ENCODE results near the gene EXD2.

Gene EXD2

DNA sequence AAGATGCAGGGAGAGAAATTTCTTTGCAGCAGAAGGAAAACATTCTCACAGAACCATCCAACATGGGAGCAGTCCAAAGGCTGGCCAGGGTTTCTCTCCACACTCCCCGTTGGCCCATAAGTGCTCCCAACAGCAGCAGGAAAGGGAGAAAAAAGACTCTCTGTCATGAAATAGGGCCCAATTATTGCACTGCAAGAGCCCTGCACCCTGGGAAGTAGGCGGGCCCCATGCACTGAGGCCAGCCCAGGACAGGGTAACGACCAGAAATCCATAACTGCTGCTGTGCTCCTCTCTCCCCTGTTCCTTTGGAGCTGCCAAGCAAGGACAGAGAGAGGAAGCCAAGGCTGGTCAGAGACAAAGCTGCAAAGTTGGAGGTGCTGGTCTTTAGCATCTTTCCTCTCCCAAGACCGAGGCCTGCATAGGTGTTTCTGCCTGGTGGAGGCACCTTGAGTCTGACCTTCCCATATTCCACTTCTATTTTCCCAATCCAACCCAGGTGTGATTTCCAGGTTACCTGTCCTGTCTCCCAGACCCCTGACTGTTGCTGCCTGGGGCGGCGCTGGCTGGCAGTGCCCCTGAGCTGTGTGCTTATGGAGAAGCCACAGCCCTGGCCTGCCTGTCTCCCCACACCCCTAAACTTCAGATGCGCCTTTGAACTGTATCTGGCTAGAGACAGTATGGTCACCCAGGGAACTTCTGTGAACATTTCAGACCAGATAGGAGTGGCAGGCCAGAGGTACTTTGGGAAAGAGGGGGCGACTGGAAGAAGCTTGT is 75.5 kb downstream of the EXD2 start:
- H3K4me1 ChIP-seq (ENCODE audit: low read depth, poor library complexity, severe bottlenecking): no peaks in the 10 kb centered on the region
- no peak overlapping the region for H2AFZ ChIP-seq (ENCODE audit: low read depth)
- no peak overlapping the region for H3K27ac ChIP-seq
- no peak overlapping the region for H3K4me2 ChIP-seq
- H3K36me3 ChIP-seq (ENCODE audit: insufficient read depth): no peaks in the 10 kb centered on the region
- H3K27me3 ChIP-seq (ENCODE audit: insufficient read depth, low read depth): no peaks in the 10 kb centered on the region
- H3K79me2 ChIP-seq (ENCODE audit: insufficient read depth, low read depth): no peaks in the 10 kb centered on the region
- H4K20me1 ChIP-seq (ENCODE audit: insufficient read depth): no peaks in the 10 kb centered on the region
- TF ChIP-seq, protein P1, sequence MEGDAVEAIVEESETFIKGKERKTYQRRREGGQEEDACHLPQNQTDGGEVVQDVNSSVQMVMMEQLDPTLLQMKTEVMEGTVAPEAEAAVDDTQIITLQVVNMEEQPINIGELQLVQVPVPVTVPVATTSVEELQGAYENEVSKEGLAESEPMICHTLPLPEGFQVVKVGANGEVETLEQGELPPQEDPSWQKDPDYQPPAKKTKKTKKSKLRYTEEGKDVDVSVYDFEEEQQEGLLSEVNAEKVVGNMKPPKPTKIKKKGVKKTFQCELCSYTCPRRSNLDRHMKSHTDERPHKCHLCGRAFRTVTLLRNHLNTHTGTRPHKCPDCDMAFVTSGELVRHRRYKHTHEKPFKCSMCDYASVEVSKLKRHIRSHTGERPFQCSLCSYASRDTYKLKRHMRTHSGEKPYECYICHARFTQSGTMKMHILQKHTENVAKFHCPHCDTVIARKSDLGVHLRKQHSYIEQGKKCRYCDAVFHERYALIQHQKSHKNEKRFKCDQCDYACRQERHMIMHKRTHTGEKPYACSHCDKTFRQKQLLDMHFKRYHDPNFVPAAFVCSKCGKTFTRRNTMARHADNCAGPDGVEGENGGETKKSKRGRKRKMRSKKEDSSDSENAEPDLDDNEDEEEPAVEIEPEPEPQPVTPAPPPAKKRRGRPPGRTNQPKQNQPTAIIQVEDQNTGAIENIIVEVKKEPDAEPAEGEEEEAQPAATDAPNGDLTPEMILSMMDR (conservative IDR thresholded peaks at IDR 0.05; ENCODE audit: low read depth, low read length): no peak
- H3K4me3 ChIP-seq (IDR thresholded peaks at IDR 0.05; ENCODE audit: insufficient read depth, low read depth, low read length): no peak overlapping the region
- H3K9ac ChIP-seq: no peak overlapping the region

DNA sequence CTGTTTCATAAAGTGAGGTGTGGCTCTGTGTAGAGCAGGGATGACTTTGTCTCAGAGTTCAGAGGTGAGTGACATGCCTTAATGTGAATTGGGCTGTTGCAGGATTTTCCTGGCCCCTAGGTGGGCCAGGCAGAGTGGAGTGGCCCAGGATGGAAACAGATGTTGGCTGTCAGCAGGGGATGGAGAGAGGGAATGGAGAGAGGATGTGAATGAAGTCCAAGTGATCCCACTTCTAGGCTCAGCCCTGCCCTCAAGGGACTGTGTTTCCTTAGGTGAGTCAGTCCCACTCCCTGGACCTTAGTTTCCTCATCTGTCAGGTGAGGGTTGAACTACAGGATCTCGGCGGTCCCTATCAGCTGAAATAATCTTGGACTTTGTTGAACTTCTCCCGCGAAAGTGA is 76.2 kb downstream of the EXD2 start:
- H3K9ac ChIP-seq: no peak overlapping the region
- H3K4me2 ChIP-seq: no peak overlapping the region
- H3K36me3 ChIP-seq (ENCODE audit: insufficient read depth): no peaks in the 10 kb centered on the region
- H3K4me1 ChIP-seq (ENCODE audit: low read depth, poor library complexity, severe bottlenecking): no peaks in the 10 kb centered on the region
- TF ChIP-seq, protein P1 (conservative IDR thresholded peaks at IDR 0.05; ENCODE audit: low read depth, low read length): no peak
- no peak overlapping the region for H3K27ac ChIP-seq
- H3K79me2 ChIP-seq (ENCODE audit: insufficient read depth, low read depth): no peaks in the 10 kb centered on the region
- no peak overlapping the region for H2AFZ ChIP-seq (ENCODE audit: low read depth)
- H3K4me3 ChIP-seq (IDR thresholded peaks at IDR 0.05; ENCODE audit: insufficient read depth, low read depth, low read length): no peak overlapping the region
- H4K20me1 ChIP-seq (ENCODE audit: insufficient read depth): no peaks in the 10 kb centered on the region
- H3K27me3 ChIP-seq (ENCODE audit: insufficient read depth, low read depth): no peaks in the 10 kb centered on the region

DNA sequence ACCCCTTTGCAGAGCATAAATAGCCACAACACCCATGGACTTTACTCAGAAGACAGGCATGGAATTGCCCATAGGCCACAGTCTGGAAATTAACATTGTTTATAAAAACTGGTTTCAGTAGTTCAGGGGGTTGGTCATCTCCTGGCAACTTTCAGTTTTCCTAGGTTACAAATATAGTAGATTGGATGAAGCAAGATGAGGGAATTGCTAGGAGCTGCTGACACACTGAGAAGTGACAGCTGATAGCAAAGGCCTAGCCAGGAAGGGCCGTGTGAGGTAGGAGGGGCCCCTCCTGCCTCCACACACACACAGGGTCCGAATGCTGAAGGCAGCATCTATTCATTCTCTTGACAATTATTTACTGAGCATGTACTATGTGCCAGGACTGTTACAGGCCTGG is 76.9 kb downstream of the EXD2 start:
- H3K36me3 ChIP-seq (ENCODE audit: insufficient read depth): no peaks in the 10 kb centered on the region
- H3K9ac ChIP-seq: no peak overlapping the region
- no peak overlapping the region for H3K4me3 ChIP-seq (IDR thresholded peaks at IDR 0.05; ENCODE audit: insufficient read depth, low read depth, low read length)
- H3K27me3 ChIP-seq (ENCODE audit: insufficient read depth, low read depth): no peaks in the 10 kb centered on the region
- H3K27ac ChIP-seq: no peak overlapping the region
- H3K4me1 ChIP-seq (ENCODE audit: low read depth, poor library complexity, severe bottlenecking): no peaks in the 10 kb centered on the region
- TF ChIP-seq, protein P1 (conservative IDR thresholded peaks at IDR 0.05; ENCODE audit: low read depth, low read length): no peak
- H4K20me1 ChIP-seq (ENCODE audit: insufficient read depth): no peaks in the 10 kb centered on the region
- no peaks in the 10 kb centered on the region for H3K79me2 ChIP-seq (ENCODE audit: insufficient read depth, low read depth)
- no peak overlapping the region for H3K4me2 ChIP-seq
- no peak overlapping the region for H2AFZ ChIP-seq (ENCODE audit: low read depth)

DNA sequence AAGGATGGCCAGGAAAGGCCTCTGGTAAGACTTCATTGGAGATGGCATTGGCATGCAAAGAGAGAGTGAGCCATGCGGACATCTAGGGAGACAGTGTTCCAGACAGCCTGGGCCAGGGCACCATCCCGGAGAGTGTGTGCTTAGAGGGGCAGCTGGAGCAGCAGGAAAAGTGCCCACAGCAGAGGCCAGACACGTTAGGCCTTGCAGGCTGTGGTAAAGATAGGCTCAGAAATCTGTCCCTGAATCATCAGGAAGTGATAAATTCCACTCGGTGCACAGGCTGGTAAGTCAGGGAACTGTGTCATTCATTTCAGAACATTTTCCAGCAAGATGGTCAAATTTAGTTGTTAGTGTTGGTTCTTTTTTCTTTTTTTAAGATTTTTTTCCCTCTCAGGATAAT is 77.5 kb downstream of the EXD2 start:
- Histone ChIP-seq H3K4me2 (no peak overlapping the region), H2AFZ (ENCODE audit: low read depth) (no peak overlapping the region)

More for the DNA sequence above, 77.5 kb downstream of the EXD2 start:
- Histone ChIP-seq H3K36me3 (ENCODE audit: insufficient read depth) (no peaks in the 10 kb centered on the region), H3K4me3 (IDR thresholded peaks at IDR 0.05; ENCODE audit: insufficient read depth, low read depth, low read length) (no peak overlapping the region), H3K9ac (no peak overlapping the region), H3K79me2 (ENCODE audit: insufficient read depth, low read depth) (no peaks in the 10 kb centered on the region), H3K27ac (no peak overlapping the region), H4K20me1 (ENCODE audit: insufficient read depth) (no peaks in the 10 kb centered on the region), H3K27me3 (ENCODE audit: insufficient read depth, low read depth) (no peaks in the 10 kb centered on the region), H3K4me1 (ENCODE audit: low read depth, poor library complexity, severe bottlenecking) (no peaks in the 10 kb centered on the region)
- TF ChIP-seq, protein P1 (conservative IDR thresholded peaks at IDR 0.05; ENCODE audit: low read depth, low read length): no peak

All from KMS-11 (cell line).